ENCODE measurements around the gene CTIF.

GRCh38 chr18:48742706-48743475, 204.1 kb downstream of the CTIF start:
- no peak for TF ChIP-seq REST (IDR thresholded peaks at IDR 0.05; ENCODE audit: borderline replicate concordance)
- TF ChIP-seq TAF1 (IDR thresholded peaks at IDR 0.05; ENCODE audit: low read depth): no peak
- TF ChIP-seq MXI1 (conservative IDR thresholded peaks at IDR 0.05; ENCODE audit: poor library complexity, severe bottlenecking): no peak
- TF ChIP-seq POLR2AphosphoS5 (IDR thresholded peaks at IDR 0.05): no peak

All from neural cell (in vitro differentiated cells).